WTC11 (cell line): ENCODE data around the gene SEMA3C. TPM values are rescaled to one million over a fixed set of nuclear protein-coding genes. Genes with fewer than 3 reads are reported as not detected.

Source experiments
- ATAC-seq: fragments of 200-7000 bp; cut with Tn5 transposase; 2 replicates; pipeline ENCODE4 v1.10.0; 2021; ENCODE audit warnings: mild to moderate bottlenecking, moderate library complexity
- CTCF ChIA-PET: fragments of 300-600 bp; sonication (Branson Sonifier 250); formaldehyde crosslinking; loops from one replicate; lab custom pipeline; 2021; ENCODE audit warnings: antibody characterized with exemption; lab: Charles Lee
- POLR2A ChIA-PET: fragments of 350-600 bp; sonication (Branson Sonifier 250); formaldehyde crosslinking; loops from one replicate; lab custom pipeline; 2021; ENCODE audit warnings: antibody characterized with exemption; lab: Charles Lee
- DNase-seq: peaks from one replicate; pipeline ENCODE4 v3.0.0; 2021; ENCODE audit warnings: low spot score
- H3K27ac Mint-ChIP-seq: 2 replicates; pipeline ENCODE4 v1.8.0; 2021; ENCODE audit warnings: mixed read lengths
- H3K27me3 Mint-ChIP-seq: 2 replicates; pipeline ENCODE4 v1.8.0; 2021; ENCODE audit warnings: low read depth, mild to moderate bottlenecking, moderate library complexity, mixed read lengths
- H3K36me3 Mint-ChIP-seq: 2 replicates; pipeline ENCODE4 v1.8.0; 2021; ENCODE audit warnings: mixed read lengths
- H3K4me1 Mint-ChIP-seq: 2 replicates; pipeline ENCODE4 v1.8.0; 2022; ENCODE audit warnings: mixed read lengths
- H3K4me3 Mint-ChIP-seq: 2 replicates; pipeline ENCODE4 v1.8.0; 2021; ENCODE audit warnings: mild to moderate bottlenecking, moderate library complexity, mixed read lengths
- H3K9me3 Mint-ChIP-seq: 2 replicates; pipeline ENCODE4 v1.8.0; 2021; ENCODE audit warnings: mixed read lengths
- ATF3 ChIP-seq: sonication (generic); formaldehyde crosslinking; conservative IDR thresholded peaks from 2 replicates; pipeline ENCODE4 v1.8.1; 2022; ENCODE audit warnings: mild to moderate bottlenecking, missing genetic modification reagents
- CBFB ChIP-seq: sonication (generic); formaldehyde crosslinking; IDR thresholded peaks from 2 replicates; pipeline ENCODE4 v1.8.1; 2022; ENCODE audit warnings: mild to moderate bottlenecking, low read depth, missing genetic modification reagents
- CREM ChIP-seq: sonication (generic); formaldehyde crosslinking; IDR thresholded peaks from 2 replicates; pipeline ENCODE4 v1.8.1; 2022; ENCODE audit warnings: mild to moderate bottlenecking, missing genetic modification reagents, moderate library complexity
- CTCF ChIP-seq: fragments of 200-600 bp; IDR thresholded peaks from 2 replicates; pipeline ENCODE4 v1.8.0; 2022; ENCODE audit warnings: antibody characterized with exemption
- E2F1 ChIP-seq: sonication (generic); formaldehyde crosslinking; IDR thresholded peaks from 2 replicates; pipeline ENCODE4 v1.8.0; 2022; ENCODE audit warnings: mild to moderate bottlenecking, missing genetic modification reagents
- FOXJ3 ChIP-seq: sonication (generic); formaldehyde crosslinking; IDR thresholded peaks from 2 replicates; pipeline ENCODE4 v1.9.0; 2021; ENCODE audit warnings: missing genetic modification reagents, mild to moderate bottlenecking, borderline replicate concordance
- HMGXB4 ChIP-seq: sonication (generic); formaldehyde crosslinking; IDR thresholded peaks from 2 replicates; pipeline ENCODE4 v1.8.1; 2023; ENCODE audit warnings: mild to moderate bottlenecking, moderate library complexity, missing genetic modification reagents
- IRF2 ChIP-seq: sonication (generic); formaldehyde crosslinking; IDR thresholded peaks from 2 replicates; pipeline ENCODE4 v1.8.0; 2022; ENCODE audit warnings: low read depth, missing genetic modification reagents, borderline replicate concordance
- MAX ChIP-seq: sonication (generic); formaldehyde crosslinking; IDR thresholded peaks from 2 replicates; pipeline ENCODE4 v1.8.0; 2022; ENCODE audit warnings: mild to moderate bottlenecking, missing genetic modification reagents
- MLX ChIP-seq: sonication (generic); formaldehyde crosslinking; IDR thresholded peaks from 2 replicates; pipeline ENCODE4 v1.8.1; 2023; ENCODE audit warnings: mild to moderate bottlenecking, missing genetic modification reagents, moderate library complexity
- MXD4 ChIP-seq: fragments of 250-450 bp; sonication (Bioruptor Pico); IDR thresholded peaks from 2 replicates; pipeline ENCODE4 v1.8.0; 2021; ENCODE audit warnings: mild to moderate bottlenecking, moderate library complexity, borderline replicate concordance
- MYBL2 ChIP-seq: sonication (generic); formaldehyde crosslinking; IDR thresholded peaks from 2 replicates; pipeline ENCODE4 v1.8.1; 2023; ENCODE audit warnings: mild to moderate bottlenecking, moderate library complexity, missing genetic modification reagents
- RORB ChIP-seq: fragments of 250-450 bp; sonication (Bioruptor Pico); IDR thresholded peaks from 2 replicates; pipeline ENCODE4 v1.9.0; 2021; ENCODE audit warnings: mild to moderate bottlenecking
- SMAD3 ChIP-seq: sonication (generic); formaldehyde crosslinking; IDR thresholded peaks from 2 replicates; pipeline ENCODE4 v1.8.0; 2022; ENCODE audit warnings: missing genetic modification reagents, mild to moderate bottlenecking, borderline replicate concordance
- SMAD4 ChIP-seq: sonication (generic); formaldehyde crosslinking; IDR thresholded peaks from 2 replicates; pipeline ENCODE4 v1.8.0; 2022; ENCODE audit warnings: mild to moderate bottlenecking, missing genetic modification reagents
- STAT6 ChIP-seq: sonication (generic); formaldehyde crosslinking; conservative IDR thresholded peaks from 2 replicates; pipeline ENCODE4 v1.8.1; 2023; ENCODE audit warnings: mild to moderate bottlenecking, low read depth, missing genetic modification reagents, moderate library complexity
- USF1 ChIP-seq: sonication (generic); formaldehyde crosslinking; IDR thresholded peaks from 2 replicates; pipeline ENCODE4 v1.8.0; 2022; ENCODE audit warnings: mild to moderate bottlenecking, missing genetic modification reagents
- ZNF219 ChIP-seq: sonication (generic); formaldehyde crosslinking; IDR thresholded peaks from 2 replicates; pipeline ENCODE4 v1.8.0; 2023; ENCODE audit warnings: missing genetic modification reagents, mild to moderate bottlenecking, borderline replicate concordance
- ZNF263 ChIP-seq: sonication (generic); formaldehyde crosslinking; IDR thresholded peaks from 2 replicates; pipeline ENCODE4 v1.8.1; 2022; ENCODE audit warnings: low read depth, mild to moderate bottlenecking, moderate library complexity, missing genetic modification reagents
- ZNF317 ChIP-seq: sonication (generic); formaldehyde crosslinking; IDR thresholded peaks from 2 replicates; pipeline ENCODE4 v1.8.1; 2023; ENCODE audit warnings: low read depth, mild to moderate bottlenecking, moderate library complexity, missing genetic modification reagents, borderline replicate concordance
- ZNF416 ChIP-seq: fragments of 250-450 bp; sonication (Bioruptor Pico); IDR thresholded peaks from 2 replicates; pipeline ENCODE4 v1.9.0; 2021; ENCODE audit warnings: mild to moderate bottlenecking, inconsistent platforms
- ZNF425 ChIP-seq: fragments of 250-450 bp; sonication (Bioruptor Pico); conservative IDR thresholded peaks from 2 replicates; pipeline ENCODE4 v1.9.0; 2021; ENCODE audit warnings: mild to moderate bottlenecking
- total RNA-seq: library from RNA; stranded (reverse); gene quantifications from 3 replicates; pipeline ENCODE4 v1.2.3, GENCODE V29; 2021

Gene SEMA3C
- total RNA-seq, 1 experiment from 2014 or later = 2.1 TPM

GRCh38 chr7:80826520-80827238 is 92.2 kb downstream of the SEMA3C start (continued):
- no peak for TF ChIP-seq IRF2
- TF ChIP-seq HMGXB4 (CRISPR knock-in tag) = no peak
- TF ChIP-seq CTCF = no peak
- no peak for TF ChIP-seq RORB (CRISPR knock-in tag)
- TF ChIP-seq CBFB (CRISPR knock-in tag) = no peak
- TF ChIP-seq ZNF219 = no peak
- no peak for TF ChIP-seq STAT6
- TF ChIP-seq FOXJ3 (CRISPR knock-in tag) = no peak
- TF ChIP-seq, all 79 proteins: peak for 0

GRCh38 chr7:80825499-80825898 is 93.4 kb downstream of the SEMA3C start:
- CTCF ChIA-PET = no interaction called here
- DNase-seq (no peak), ATAC-seq (no peak)
- Mint-ChIP-seq H3K27me3 (no peaks in the 10 kb centered on the region), H3K27ac (no peak overlapping the region), H3K36me3 (no peaks in the 10 kb centered on the region), H3K9me3 (no peaks in the 10 kb centered on the region), H3K4me3 (no peak overlapping the region), H3K4me1 (no peaks in the 10 kb centered on the region)
- POLR2A ChIA-PET = no interaction called here
- TF ChIP-seq USF1 (CRISPR knock-in tag) = no peak
- no peak for TF ChIP-seq E2F1
- TF ChIP-seq SMAD4 (CRISPR knock-in tag) = no peak
- TF ChIP-seq ATF3 (CRISPR knock-in tag) = no peak
- TF ChIP-seq ZNF416 (CRISPR knock-in tag) = no peak
- no peak for TF ChIP-seq MLX (CRISPR knock-in tag)
- TF ChIP-seq ZNF425 (CRISPR knock-in tag) = no peak
- TF ChIP-seq MAX = no peak
- no peak for TF ChIP-seq ZNF317 (CRISPR knock-in tag)
- TF ChIP-seq MXD4 (CRISPR knock-in tag) = no peak
- no peak for TF ChIP-seq ZNF263 (CRISPR knock-in tag)
- TF ChIP-seq CREM (CRISPR knock-in tag) = no peak
- TF ChIP-seq SMAD3 (CRISPR knock-in tag) = no peak
- no peak for TF ChIP-seq FOXJ3 (CRISPR knock-in tag)
- no peak for TF ChIP-seq MYBL2 (CRISPR knock-in tag)
